ENCODE measurements around the gene CDC42BPB.
A peak's percentile ranks its signal among the peaks of the same experiment; 100 is the strongest.

CDC42BPB gene

GRCh38 chr14:102955636-102956408, 101.5 kb downstream of the CDC42BPB start:
- H3K27ac ChIP-seq: no peak overlapping the region
- DNase-seq (ENCODE audit: low spot score): no peak
- no peak for TF ChIP-seq CTCF (conservative IDR thresholded peaks at IDR 0.05; ENCODE audit: low read depth)
- ChIA-PET POLR2A (ENCODE audit: low non-redundant PET) (no interaction called here), CTCF (interaction anchor here (0.6 kb wide), 2 partner anchors 32 to 823 kb away, joined by 3 to 4 read pairs; no protein-coding TSS in a partner anchor)

- TF ChIP-seq CTCF (conservative IDR thresholded peaks at IDR 0.05; ENCODE audit: low read depth): no peak
- ChIA-PET CTCF (interaction anchor here (0.7 to 0.8 kb wide), 2 partner anchors 14 to 88 kb away, joined by 3 read pairs; no protein-coding TSS in a partner anchor), POLR2A (ENCODE audit: low non-redundant PET) (no interaction called here)
- no peak overlapping the region for H3K27ac ChIP-seq
- no peak for DNase-seq (ENCODE audit: low spot score)
Measured at GRCh38 chr14:102954081-102954789, 103.1 kb downstream of the CDC42BPB start.

GRCh38 chr14:102953100-102953499, 104.2 kb downstream of the CDC42BPB start:
- ChIA-PET POLR2A (ENCODE audit: low non-redundant PET) (no interaction called here), CTCF (no interaction called here)
- no peak for DNase-seq (ENCODE audit: low spot score)
- TF ChIP-seq CTCF (conservative IDR thresholded peaks at IDR 0.05; ENCODE audit: low read depth): no peak
- peak overlapping the region; percentile 11; the same call in 1 of the 2 replicates for H3K27ac ChIP-seq

GRCh38 chr14:102952276-102952675, 105.1 kb downstream of the CDC42BPB start:
- no peak overlapping the region for H3K27ac ChIP-seq
- CTCF ChIA-PET: no interaction called here
- DNase-seq (ENCODE audit: low spot score): no peak
- no peak for TF ChIP-seq CTCF (conservative IDR thresholded peaks at IDR 0.05; ENCODE audit: low read depth)
- POLR2A ChIA-PET (ENCODE audit: low non-redundant PET): no interaction called here

GRCh38 chr14:102951799-102952198, 105.5 kb downstream of the CDC42BPB start:
- ChIA-PET POLR2A (ENCODE audit: low non-redundant PET) (no interaction called here), CTCF (no interaction called here)
- no peak for DNase-seq (ENCODE audit: low spot score)
- no peak overlapping the region for H3K27ac ChIP-seq
- no peak for TF ChIP-seq CTCF (conservative IDR thresholded peaks at IDR 0.05; ENCODE audit: low read depth)

- H3K27ac ChIP-seq: peak overlapping the region; percentile 11; the same call in 1 of the 2 replicates
- DNase-seq (ENCODE audit: low spot score): no peak
- CTCF ChIA-PET: no interaction called here
- POLR2A ChIA-PET (ENCODE audit: low non-redundant PET): no interaction called here
- TF ChIP-seq CTCF (conservative IDR thresholded peaks at IDR 0.05; ENCODE audit: low read depth): no peak
Measured at GRCh38 chr14:102951034-102951433, 106.3 kb downstream of the CDC42BPB start.
